HG03045 (cell line): Measurements from ENCODE around the gene SFMBT2.
"Not testable (repeated sequence)": the region's sequence is repeated elsewhere in the genome, so short reads cannot be mapped to it uniquely, and the experiment has no call there.

ENCODE experiments used
- ATAC-seq: cut with Tn5 transposase; IDR thresholded peaks from one replicate; pipeline ENCODE4 v1.9.1; 2021; ENCODE audit warnings: mild to moderate bottlenecking, moderate library complexity; ENCODE audit not compliant: unreplicated experiment

The SFMBT2 gene

GRCh38 chr10:7302392-7302906 is 108.4 kb downstream of the SFMBT2 start:
- ATAC-seq, result no peak

DNA sequence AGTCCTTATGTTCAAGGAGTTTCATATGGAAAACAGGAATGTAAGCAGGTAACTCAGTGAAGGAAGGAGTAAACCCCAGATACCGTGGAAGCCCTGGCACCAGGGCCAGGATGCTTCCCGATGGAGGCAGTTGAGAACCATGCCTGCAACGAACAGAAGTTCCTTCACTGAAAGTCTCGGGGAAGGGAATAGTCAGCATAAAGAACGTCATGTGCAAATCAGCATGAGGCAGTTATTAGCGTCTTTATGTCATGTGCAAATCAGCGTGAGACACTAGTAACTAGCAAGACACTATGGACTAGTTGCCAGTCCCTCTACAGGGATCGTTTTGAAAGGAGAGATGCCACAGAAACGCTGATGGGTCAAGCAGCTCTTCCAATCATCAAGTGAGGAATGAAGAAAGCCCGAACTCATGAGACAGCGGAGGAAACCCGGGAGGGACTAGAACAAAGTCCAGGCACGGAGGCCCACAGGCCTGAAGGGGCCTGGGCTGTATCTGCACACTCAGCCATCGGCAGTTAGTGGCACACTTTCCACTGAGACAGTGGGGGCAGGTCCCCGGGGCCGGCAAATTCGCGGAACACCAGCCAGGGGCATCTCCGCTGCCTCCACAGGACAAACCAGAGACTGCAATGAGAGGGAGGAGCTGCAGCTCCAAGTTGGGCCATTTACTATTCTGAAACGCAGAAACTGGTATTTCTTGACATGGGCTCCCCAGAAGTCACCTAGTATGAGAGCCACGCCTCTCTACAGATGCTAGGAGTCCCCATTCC is 109.6 kb downstream of the SFMBT2 start:
- ATAC-seq, result no peak

DNA sequence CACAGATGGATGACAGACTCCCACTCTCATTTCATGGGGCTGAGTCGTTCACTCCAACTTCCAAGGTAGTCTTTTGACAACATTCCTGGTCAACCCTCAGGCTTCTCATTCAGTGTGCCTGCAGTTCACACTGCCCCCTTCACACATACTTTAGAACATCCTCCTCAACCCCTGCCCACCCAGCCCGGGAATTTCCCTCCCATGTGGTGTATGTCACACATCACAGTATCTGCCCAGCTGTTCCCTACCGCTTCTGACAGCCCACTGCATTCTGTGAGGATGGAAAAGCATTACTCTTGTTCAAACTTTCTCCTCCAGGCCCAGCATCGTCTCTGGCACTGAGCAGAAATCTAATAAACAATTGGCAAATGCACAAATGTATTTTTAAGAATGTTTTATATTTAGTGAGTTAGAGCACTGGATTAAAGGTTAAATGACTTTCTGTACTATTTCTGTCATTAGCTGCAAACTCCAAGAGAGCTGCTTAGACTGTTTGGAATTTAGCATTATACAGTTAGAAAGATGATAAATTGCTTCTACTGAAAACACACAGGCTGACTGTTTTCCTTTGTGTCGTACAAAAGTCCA is 110.4 kb downstream of the SFMBT2 start:
- ATAC-seq, result no peak

DNA sequence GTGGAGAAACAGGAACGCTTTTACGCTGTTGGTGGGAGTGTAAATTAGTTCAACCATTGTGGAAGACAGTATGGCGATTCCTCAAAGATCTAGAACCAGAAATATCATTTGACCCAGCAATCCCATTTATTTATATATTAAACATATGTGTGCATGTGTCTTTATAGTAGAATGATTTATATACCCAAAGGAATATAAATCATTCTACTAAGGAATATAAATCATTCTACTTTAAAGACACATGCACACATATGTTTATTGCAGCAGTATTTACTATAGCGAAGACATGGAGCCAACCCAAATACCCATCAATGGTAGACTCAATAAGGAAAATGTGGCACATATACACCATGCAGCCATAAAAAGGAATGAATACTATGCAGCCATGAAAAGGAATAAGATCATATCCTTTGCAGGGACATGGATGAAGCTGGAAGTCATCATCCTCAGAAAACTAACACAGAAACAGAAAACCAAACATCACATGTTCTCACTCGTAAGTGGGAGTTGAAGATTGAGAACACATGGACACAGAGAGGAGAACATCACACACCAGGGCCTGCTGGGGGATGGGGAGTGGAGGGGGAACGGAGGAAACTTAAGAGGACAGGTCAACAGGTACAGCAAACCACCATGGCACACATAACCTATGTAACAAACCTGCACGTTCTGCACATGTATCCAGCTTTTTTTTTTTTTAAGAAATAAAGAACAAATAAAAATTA is 111.1 kb downstream of the SFMBT2 start:
- ATAC-seq, result not testable (repeated sequence)

- no peak for ATAC-seq
Observed at GRCh38 chr10:7298495-7298894, 112.3 kb downstream of the SFMBT2 start.

GRCh38 chr10:7297094-7297493 is 113.7 kb downstream of the SFMBT2 start:
- ATAC-seq, result no peak

GRCh38 chr10:7296648-7297047 is 114.2 kb downstream of the SFMBT2 start:
- no peak for ATAC-seq

DNA sequence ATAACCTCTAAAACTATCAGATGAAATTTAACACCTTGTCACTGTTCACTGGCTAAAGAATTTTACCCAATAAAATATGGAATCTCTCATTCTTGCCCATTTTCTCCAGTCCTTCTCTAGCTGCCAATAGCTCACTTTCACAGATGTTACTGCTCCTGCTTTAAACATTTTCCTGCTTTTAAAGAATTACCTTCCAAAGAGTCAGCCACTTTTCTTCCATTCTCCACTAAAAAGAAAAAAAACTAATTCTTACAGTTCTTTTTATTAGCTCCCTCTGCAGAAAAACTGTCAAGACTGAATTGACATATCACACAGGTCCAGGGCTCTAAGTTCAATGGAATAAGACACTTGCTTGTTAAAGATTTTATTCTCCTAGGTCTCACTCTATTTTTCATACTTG is 114.8 kb downstream of the SFMBT2 start:
- ATAC-seq, result no peak

DNA sequence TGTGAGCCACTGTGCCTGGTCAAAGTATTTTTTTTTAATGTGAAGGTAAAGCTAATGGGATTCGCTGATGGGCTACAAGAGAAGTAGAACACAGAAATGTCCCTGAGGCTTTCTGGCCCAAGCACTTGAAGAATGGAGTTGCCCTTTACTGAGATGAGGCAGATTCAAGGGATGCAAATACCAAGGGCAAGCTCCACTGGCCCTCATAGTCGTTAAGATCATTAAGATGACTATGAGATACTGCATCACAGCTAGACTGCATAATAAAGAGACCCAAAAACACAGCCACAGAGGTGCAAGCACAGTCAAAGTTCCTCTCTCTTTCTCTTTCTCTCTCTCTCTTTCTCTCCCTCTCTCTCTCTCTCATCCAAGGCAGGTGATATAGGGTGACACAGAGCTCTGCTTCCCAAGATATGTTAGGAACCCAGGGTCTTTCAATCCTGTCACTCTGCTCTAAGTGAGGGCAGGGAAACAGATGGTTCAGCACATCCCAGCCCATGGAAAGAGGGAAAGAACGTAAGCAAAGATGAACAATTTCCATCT is 117.4 kb downstream of the SFMBT2 start:
- ATAC-seq, result no peak

- no peak for ATAC-seq
Observed at GRCh38 chr10:7291487-7292270, 119.2 kb downstream of the SFMBT2 start.

DNA sequence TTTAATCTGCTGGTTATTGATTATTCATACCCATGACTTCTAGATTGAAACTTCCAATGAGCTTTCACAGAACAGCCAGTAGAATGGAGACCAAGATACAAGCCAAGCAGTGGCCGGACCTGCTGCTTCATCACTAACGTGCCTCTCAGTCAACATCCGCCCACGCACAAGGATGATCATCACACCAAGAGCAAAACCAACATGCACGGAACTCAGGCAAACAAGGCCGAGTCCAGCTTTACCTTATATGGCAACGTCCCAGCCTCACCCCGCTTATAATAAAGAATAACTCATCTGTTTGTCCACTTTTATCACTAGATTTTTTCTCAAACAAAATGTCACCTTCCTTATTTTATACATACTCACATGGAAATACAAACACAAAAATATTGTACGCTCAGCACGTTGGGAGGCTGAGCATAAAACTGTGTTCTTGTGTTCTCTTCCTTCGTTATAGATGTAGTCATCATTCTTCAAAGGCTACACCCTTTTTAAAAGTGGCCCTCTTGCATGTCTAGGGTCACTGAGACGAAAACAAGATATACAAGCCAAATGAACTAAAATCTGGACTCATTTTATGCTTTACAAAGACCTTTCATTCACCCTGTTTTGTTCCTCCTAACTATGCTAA is 122.7 kb downstream of the SFMBT2 start:
- no peak for ATAC-seq

GRCh38 chr10:7287377-7287776 is 123.5 kb downstream of the SFMBT2 start:
- ATAC-seq, result no peak

GRCh38 chr10:7285522-7286322 is 125.1 kb downstream of the SFMBT2 start:
- no peak for ATAC-seq

GRCh38 chr10:7283246-7283645 is 127.6 kb downstream of the SFMBT2 start:
- no peak for ATAC-seq

GRCh38 chr10:7282457-7282856 is 128.4 kb downstream of the SFMBT2 start:
- ATAC-seq, result no peak

DNA sequence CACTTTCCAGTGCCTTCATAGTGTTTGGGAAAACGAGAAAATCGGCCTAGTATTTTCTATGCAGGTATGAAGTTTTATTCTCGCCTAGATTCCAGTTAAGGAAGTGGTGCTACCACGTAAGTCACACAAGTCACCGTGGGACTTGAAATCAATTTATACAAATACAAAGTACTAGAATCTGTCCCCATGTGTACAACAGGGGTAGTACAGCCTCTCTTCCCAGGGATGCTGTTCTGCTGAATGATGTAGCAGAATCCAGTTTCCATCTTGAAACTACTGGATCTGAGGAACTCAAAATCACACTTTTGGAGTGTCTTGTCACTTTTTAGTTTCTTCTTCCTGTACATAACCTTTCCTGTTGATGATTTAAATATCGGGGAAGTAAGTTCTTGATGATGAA is 129.4 kb downstream of the SFMBT2 start:
- ATAC-seq, result no peak

- no peak for ATAC-seq
Observed at GRCh38 chr10:7279303-7279702, 131.5 kb downstream of the SFMBT2 start.

DNA sequence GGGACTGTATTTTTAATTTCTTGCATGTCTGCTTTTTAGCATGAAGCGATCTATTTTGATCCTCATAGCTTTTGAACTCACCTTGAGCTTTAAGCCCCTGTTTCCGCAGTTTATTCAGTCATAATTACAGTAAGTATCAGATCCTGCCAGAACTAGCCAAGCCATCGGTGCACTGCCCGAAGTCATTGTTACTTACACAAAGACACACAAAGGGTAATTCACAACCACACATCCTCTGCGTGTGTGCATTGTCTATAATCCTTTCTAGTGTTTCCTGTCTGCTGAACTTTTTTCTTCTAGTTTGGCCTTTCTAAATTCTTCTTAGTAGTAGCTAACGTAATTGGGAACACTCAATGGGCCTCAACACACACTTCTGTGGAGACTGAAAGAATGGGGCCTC is 133.0 kb downstream of the SFMBT2 start:
- ATAC-seq, result no peak

DNA sequence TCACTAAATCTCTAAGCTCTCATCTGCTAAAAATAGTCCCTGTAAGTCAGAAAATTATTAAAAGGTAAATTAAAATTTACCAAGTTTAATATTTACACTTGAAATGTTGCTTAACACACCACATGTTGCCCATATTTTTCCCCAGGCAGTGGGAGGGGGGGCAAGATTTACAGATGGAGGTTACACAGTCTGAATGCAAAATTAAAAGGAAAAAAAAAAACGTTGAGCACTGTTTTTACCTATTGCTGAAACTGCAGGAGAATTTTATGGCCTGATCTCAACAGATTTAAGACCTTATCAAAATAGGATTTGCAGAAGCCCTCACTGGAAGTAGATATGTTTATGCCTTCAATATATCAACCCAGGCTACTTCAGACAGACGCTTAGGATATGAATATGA is 133.4 kb downstream of the SFMBT2 start:
- ATAC-seq, result no peak
